Prostate gland (tissue), 2 donors: Measurements from ENCODE around the gene TP53RK.

ENCODE experiments used
- POLR2A ChIP-seq: fragments of 450-650 bp; IDR thresholded peaks from one replicate; pipeline ENCODE4 v1.6.1; 2016; ENCODE audit warnings: antibody characterized with exemption, mild to moderate bottlenecking
- TF ChIP-seq, protein P1 (sequence below), 4 experiments: fragments of 200-600 bp in 2 of 4; fragments of 450-650 bp in 2 of 4; sonication (generic) in 2 of 4; IDR thresholded peaks; 1 replicate in 3 of 4; 2 replicates in 1 of 4; pipeline ENCODE4 v1.5.1; 2016 to 2019; ENCODE audit warnings: antibody characterized with exemption in 4 of 4, mild to moderate bottlenecking in 2 of 4, moderate library complexity in 2 of 4

- TF ChIP-seq, protein P1, sequence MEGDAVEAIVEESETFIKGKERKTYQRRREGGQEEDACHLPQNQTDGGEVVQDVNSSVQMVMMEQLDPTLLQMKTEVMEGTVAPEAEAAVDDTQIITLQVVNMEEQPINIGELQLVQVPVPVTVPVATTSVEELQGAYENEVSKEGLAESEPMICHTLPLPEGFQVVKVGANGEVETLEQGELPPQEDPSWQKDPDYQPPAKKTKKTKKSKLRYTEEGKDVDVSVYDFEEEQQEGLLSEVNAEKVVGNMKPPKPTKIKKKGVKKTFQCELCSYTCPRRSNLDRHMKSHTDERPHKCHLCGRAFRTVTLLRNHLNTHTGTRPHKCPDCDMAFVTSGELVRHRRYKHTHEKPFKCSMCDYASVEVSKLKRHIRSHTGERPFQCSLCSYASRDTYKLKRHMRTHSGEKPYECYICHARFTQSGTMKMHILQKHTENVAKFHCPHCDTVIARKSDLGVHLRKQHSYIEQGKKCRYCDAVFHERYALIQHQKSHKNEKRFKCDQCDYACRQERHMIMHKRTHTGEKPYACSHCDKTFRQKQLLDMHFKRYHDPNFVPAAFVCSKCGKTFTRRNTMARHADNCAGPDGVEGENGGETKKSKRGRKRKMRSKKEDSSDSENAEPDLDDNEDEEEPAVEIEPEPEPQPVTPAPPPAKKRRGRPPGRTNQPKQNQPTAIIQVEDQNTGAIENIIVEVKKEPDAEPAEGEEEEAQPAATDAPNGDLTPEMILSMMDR (IDR thresholded peaks at IDR 0.05), result no peak
- TF ChIP-seq POLR2A, result no peak
These were observed 6.1 kb downstream of the TP53RK start for GRCh38 chr20:46683011-46683667.
